NCI-H446 (cell line): ENCODE data around the gene BRINP1.

Experiments
- DNase-seq, 2 experiments: peaks; one replicate each; lab custom pipeline; 2025; lab: John Stamatoyannopoulos, UW

The BRINP1 gene

GRCh38 chr9:119278171-119278570, 91.1 kb downstream of the BRINP1 start:
- DNase-seq, result peak in 1 of 2 experiments; percentile 58

DNA sequence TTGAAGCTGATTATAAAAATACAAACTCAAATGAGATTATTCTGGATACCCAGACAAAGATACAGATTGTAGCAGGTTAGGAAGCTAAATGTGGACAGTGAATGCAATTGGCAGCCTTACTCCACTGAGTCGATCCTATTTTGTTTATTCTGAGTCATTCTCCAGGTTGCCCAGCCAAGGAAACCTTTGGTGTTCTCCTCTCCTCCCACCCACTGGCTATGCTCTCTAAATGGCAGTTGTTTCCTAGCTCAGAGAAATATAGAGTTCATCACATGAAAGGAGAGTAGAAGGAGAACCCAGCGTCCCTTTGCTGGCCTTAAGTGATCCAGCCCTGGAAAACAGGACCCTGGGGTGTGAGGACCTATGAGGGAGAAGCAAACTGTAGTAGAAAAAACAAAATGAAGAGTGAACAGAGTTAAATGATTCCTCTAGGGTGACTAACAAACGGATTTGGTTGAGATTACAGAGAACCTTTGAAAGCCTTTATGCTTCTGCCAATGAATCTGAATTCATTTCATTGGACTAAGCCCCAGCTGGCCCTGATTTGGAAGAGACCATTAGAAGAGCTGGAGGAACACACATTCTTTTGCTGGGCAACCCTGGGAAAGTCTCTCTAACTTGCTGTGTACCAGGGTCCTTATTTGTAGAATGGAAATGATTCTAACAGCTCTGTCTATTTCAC, 95.1 kb downstream of the BRINP1 start:
- DNase-seq, result peak; percentile 18 to 58

DNA sequence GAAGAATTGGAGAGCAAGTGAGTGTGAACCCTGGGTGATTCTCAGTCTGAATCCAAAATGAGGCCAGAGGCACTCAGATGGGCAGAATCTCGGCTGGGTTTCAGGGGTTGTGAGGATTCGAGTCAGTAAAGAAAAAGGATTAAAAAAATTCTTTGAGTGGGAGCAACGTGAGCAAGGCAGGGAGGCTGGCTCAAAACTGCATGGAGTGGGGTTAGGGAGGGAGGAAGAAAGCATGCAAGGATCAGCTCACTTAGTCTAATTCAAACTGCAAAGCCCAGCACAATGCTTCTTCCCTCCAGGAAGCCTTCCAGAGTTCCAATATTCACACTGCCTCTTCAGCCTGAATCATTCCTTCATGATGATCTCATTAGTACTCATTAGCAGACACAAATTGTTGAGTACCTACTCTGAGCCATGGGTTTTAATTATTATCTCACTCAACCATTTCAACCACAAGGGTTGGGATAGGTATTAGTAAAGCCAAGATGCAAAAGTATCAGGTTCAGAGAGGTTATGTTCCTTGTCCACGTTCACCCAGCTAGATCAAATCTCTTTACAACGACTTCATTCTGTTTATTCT, 95.8 kb downstream of the BRINP1 start:
- DNase-seq, result peak; percentile 29 to 39

- DNase-seq, result no peak
Observed at GRCh38 chr9:119272500-119273211, 96.6 kb downstream of the BRINP1 start.

DNA sequence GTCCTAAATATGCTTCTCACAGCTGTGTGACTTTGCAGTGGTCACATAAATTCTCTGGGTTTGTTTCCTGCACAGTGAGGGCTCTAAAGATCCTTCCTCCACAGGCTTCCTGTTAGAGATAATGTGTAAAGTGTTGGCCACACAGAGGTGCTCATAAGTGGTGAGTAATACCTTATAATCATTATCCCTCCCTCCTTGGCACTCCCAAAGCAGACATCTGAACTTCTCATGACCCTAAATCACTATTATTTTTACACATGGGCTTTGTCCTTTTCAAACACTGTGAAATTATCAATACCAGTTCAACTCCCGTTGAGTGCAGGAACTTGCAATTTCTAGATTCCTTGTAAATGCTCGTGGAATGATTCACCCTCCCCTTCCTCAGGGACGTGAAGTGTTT, 100.2 kb downstream of the BRINP1 start:
- no peak for DNase-seq

DNA sequence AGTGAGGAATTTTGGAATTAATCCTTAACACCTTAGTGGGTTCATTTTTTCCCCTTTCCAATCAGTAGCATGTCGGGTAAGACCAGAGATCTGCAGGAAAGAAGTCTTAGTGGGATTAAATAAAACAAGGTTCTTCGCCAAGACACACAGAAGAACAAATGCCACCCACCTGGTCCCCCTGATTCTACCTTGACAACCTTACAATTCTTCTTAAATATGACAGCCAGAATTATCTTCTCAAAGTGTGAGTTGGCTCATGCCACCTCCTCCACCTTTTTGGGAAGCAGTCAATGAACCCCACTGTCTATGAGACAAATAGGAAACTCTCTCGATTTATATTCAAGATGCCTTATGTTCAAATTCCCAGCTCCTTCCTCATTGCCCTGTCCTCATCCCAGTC, 105.1 kb downstream of the BRINP1 start:
- no peak for DNase-seq

GRCh38 chr9:119257592-119257991, 111.6 kb downstream of the BRINP1 start:
- DNase-seq, result no peak

DNA sequence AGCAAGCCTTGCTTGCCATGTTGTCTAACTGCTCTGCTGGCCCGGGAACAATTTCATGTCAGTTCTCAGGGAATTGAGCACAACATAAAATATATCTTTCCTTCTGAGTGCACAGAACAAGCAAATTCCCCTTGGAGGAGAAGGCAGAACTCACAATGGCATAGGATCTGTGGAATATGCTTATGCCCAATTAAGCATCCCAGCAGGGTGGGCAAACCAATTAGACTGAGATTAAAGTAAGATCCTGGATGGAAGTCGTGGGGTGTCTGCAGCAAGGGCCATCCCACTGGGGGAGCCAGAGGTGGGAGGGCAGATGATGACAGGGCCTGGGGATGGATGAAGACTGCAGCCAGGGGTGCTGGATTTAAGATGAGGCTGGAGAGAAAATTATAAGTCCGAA, 114.1 kb downstream of the BRINP1 start:
- DNase-seq, result peak in 1 of 2 experiments; percentile 3

DNA sequence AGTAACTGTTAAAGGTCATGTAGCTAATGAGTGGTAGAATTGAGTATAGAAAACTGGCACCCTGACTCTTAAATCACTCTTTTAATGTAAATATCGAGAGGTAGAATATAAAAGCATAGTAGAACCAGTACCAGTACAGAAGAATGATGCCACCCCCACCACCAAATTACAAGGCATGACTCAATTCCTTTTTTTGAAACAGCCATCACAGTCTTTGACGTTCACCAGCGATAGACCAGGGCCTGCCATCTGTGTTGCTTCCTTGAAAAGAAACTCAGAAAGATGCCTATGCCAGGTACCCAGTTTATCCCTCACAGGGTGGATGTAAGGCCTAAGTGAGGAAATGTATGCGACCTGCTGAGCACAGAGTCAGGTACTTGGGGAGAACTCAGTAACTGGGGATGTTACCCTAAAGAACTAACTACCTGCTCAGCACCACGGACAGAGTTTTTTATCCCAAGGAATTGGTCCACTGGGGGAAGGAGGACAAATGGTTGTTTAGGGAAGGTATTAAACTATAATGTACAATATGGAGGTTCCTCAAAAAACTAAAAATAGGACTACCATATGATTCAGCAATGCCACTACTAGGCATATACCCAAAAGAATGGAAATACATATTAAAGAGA, 116.5 kb downstream of the BRINP1 start:
- no peak for DNase-seq

DNA sequence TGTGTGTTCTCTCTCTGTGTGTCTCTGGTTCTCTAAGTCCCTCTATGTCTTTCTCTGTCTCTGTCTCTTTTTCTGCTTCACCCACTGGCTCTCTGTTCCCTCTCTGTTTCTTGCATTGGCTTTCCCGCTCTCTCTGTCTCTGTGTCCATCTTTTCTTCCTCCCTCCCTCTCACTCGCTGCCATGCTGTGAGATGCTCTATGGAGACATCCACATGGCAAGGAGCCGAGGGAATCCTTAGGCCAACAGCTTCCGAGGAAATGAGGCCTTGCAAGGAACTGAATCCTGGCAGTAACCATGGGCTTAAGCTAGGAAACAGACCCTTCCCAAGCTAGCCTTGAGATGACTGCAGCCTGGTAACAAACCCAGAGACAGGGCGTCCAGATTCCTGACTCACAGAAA, 117.3 kb downstream of the BRINP1 start:
- no peak for DNase-seq

DNA sequence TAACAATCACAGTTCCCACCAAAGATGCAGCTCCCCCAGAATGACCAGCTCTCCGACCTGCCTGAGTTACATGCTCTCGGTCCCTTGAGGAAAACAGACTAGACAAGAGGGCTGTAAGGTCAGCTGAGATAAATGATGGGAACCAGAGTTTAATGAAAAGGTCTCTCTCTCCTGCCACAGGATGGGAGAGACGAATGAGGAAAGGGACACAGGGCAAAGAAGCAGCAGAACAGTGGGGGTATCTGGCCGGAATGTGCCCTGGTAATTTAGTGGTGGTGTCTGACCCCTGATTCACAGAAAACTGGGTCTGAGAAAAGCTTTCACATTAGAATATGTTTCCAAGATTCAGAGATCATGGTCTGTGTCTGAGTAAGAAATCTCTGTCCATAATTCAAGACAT, 118.5 kb downstream of the BRINP1 start:
- DNase-seq, result no peak

DNA sequence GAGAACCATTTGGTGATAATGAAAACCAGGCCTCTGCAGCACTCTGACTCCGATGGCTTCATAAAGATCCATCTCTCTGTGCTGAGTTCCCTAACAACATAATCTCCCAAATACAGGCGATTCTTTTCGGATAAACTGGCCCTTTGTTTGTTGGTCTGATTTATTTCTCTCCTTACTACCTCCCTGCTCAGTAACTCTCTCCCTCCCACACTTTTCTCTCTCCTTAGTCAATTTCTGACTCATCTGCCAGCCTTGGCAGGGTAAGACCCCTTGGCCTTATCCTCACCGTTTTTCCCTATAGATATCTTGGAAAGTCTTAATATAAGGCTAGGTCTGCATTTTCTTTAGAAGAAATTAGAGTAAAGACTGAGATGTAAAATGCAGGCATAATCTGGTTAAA, 128.7 kb downstream of the BRINP1 start:
- no peak for DNase-seq

- no peak for DNase-seq
Observed at GRCh38 chr9:119234636-119235035, 134.6 kb downstream of the BRINP1 start.

DNA sequence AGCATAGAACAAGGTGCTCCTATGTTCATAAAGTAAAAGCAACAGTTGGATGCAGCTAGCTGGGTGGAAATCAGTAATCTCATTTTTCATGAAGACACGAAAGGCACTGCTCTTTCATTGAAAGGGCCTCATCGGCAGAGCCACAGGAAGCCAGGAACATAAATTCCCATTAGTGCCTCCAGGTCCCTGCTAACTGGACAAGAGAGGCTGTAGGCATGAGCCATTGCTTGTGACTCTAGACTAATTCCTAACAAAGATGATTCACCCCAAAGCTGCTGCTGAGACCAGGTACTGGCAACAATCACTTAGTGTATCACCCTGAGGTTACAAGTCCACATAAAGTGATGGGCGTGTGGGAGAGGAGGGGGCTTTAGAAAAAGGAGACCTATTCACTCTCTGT, 141.8 kb downstream of the BRINP1 start:
- DNase-seq, result no peak

GRCh38 chr9:119224431-119224830, 144.8 kb downstream of the BRINP1 start:
- DNase-seq, result no peak

GRCh38 chr9:119221276-119221675, 148.0 kb downstream of the BRINP1 start:
- peak in 1 of 2 experiments; percentile 2 for DNase-seq

- DNase-seq, result no peak
Observed at GRCh38 chr9:119218293-119218692, 150.9 kb downstream of the BRINP1 start.

DNA sequence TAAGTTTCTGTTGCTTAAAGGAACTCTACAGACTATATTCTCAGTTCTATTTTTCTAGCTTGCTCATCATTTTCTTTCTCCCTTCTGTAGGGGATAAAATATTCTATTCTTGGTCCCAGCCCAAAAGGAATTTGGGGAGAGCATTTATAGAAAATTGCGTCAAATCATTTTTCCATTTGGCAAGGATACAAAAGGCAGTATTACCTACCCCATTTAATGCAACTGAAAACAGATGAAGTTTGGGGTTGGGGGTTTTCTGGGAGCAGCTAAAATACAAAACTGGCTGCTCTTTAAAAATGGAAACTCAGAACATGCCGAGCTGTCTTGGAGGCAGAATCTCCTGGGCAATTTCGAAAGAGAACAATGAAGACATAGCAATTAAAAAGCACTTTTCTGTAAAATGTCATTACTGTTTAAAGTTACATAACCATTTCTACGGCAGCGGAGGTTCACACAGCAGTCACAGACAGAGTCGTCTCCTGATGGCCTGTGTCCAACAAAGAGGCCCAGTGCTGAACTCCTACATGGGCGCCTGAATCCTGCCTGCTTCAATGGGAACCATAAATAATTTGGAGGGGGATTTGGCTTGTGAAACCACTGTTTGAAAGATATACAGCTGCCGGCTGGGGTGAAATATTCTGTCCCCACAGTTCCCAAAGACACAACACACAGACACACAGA, 152.4 kb downstream of the BRINP1 start:
- peak in 1 of 2 experiments; percentile 13 for DNase-seq

DNA sequence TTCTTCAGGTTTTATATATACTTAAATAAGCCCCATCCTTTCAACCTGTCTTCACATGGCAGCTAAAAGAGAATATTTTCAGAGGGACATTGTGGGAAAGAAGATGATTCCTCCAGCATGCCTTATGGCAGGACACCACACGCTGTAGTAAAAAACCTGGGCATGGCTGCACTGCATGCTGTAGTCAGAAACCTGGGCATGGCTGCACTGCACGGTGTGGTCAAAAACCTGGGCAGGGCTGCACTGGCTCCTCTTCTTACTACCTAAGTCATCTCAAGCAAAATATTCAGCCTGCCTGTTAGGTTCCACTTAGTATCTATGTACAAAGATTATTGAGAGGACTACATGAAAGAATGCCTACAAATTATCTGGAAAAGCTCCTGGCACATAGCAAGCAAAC, 153.6 kb downstream of the BRINP1 start:
- DNase-seq, result no peak

GRCh38 chr9:119213471-119213870, 155.8 kb downstream of the BRINP1 start:
- no peak for DNase-seq

DNA sequence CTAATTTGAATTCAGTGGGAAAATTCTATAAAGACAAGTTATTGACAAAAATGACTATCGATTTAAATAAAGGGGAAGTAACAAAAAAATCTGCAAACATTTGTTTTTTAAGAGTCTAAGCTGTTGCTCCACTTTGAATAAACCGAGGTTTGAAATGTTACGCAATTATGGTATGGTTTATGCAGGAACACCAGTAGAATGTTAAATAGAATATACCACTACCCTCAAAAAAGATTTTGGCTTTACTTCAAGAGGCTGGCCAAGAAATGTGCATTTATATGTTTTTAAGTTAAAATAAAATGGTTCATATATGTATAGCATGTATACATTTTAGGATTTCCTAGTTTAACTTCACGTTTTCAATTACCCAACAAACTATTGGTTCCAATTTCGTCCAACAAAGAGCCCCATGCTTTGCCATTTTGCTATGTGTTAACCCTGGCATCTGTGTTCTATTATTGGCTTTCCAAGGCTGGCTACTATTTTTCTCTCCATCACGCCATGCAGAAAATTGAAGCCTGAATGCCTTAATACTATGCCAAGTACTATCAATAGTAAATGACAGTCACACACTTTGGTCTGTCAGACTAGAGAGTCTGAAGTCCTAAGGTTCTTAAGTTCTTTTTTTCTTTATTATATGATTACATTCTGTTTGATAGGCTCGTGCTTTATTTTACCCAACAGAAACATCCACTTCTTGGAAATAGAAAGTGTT, 171.2 kb downstream of the BRINP1 start:
- DNase-seq, result no peak

DNA sequence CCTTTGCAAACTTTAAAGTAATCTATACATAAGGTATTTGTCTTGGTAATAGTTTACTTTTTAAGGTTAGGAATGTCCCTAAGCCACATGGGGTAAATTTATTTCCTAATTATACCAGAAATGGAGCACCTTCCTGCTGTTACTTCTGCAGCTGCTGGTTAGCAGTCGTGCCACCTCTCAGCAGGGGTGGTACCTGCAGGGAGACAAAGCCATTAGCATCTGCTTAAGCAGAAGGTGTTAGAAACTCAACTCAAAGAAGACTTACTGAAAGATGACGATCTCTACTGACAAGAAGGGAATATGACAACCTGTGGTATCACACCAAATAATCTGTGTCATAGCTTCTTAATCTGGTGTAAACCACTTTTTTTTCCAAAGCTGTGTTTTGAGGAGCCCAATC, 173.7 kb downstream of the BRINP1 start:
- DNase-seq, result no peak
